GM21723 (cell line): ENCODE measurements around the gene NIPAL1.

ENCODE experiments used
- ATAC-seq: cut with Tn5 transposase; IDR thresholded peaks from one replicate; pipeline ENCODE4 v1.9.1; 2021; ENCODE audit warnings: mild to moderate bottlenecking, moderate library complexity; ENCODE audit not compliant: unreplicated experiment

NIPAL1 gene

DNA sequence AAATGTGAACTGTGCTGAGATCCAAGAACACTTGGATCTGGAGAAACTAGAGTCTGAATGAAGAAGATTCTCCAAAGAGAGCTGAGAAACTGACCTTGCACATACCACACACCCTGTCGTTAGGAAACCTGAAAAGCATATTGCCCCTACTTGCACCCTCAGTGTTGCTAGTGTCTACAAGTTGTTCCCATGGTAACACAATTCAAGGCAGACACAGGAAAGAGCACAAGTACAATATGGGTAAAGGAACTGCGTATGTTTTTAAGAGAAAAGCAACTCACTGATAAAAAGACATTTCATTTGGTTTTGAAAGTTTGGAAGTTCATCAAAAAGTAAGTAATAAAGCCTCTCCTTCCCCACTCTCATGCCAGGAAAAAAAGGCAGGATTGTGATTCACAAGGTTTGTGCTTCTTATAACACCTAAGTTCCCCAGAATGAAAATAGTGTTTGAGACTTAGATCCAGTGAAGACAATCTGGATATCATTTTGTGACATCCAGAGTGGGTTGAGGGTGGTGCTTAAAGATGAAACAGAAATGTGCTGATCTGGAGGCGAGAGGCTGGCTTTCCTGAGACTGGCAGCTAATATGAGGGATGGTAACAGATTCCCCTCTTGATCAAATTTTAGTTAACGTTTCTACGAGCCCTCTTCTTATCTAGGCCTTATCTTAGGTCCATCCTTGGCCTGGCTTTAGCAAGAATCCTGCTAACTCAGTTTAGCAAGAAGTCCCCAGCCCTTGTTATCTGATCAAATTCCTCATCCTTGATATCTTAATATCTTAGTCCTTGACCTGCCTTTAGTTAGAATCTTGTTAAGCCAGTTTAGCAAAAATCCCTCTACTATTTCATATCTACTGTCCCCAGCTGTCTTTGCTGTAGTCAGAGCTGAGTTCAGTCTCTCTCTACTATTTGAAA, 42.3 kb downstream of the NIPAL1 start:
- ATAC-seq: no peak

DNA sequence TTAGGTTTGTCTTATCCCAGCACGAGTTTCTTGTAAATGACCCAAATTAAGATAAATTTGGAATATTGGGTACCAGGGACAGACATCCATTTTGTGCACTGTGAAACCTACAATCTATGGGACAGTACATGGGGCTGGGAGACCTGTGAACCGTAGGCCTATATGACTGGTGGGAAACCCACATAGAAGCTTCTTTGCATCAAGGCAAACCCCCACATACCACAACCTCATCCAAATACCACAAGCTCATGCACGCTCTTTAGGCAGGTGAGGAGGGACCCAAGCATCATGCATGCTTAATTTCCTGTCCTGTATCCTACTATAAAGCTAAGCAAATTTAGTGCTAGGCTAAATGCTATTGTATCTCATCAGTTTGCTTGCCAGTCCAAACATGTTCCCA, 47.8 kb downstream of the NIPAL1 start:
- ATAC-seq: peak; percentile 54

DNA sequence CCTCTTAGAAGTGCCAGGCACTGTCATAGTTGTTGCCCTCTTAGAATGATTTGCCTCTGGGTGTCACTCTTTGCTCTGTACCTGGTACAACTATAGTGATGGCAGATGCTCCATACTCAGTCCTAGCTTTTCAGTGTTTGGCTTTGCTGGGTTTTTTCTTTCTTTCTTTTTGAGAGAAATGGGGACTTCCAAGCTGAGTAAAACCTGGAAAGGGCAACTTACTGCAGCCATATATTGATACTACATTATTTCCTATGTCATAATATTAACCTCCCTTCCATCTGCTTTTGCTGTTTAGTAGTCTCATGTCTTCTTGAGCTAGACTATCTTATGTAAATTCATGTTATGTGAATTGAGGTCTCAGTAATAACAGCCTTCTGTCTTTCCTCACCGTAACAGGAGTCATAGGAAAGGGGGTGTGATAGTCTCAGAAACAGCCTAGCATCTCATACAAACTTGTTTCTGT, 49.0 kb downstream of the NIPAL1 start:
- ATAC-seq: peak; percentile 66

DNA sequence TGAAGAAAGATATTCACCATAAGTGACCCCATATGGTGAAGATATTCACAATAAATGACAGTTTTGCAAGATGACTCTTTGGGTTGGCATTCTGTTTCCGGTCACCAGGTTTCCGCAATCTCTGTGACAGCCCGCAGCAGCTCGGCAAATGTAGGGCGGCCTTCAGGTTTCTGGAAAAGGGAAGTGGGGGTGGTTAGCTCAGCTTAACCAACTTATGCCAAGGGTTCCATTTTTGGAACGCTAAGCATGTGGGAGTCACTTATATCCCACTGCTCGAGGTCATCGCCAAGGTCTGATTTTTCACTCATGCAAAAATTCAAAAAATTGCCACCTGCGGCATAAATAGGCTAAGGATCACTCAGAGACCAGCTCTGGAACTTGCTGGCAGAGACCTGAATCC, 51.0 kb downstream of the NIPAL1 start:
- ATAC-seq: no peak

DNA sequence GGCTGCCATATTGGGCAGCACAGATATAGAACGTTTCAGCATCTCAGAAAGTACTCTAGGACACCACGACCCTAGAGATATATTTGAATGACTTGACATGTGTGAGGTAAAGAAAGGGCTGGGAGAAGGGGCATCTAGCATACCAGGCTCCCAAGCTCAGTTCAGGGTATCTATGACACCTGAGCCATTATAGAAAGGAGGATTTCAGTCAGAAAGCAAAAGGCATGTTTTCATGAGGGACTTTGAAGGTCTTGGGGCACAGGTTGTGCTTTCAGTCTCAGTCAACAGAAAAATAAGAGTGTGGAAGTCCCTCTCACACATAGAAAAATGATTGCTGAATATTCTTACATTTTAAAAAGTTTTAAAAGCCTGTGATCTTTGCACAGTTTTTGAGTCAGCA, 51.6 kb downstream of the NIPAL1 start:
- ATAC-seq: no peak

DNA sequence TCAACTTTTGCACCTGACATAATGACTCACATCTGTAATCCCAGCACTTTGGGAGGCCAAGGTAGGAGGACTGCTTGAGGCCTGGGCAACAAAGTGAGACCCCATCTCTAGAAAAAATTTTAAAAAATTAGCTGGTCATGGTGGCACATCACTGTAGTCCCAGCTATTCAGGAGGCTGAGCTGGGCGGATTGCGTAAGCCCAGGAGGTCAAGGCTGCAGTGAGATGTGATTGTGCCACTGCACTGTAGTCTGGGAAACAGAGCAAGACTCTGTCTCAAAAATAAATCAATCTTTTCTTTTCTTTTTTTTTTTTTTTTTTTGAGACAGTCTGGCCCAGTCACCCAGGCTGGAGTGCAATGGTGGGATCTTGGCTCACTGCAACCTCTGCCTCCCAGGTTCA, 52.5 kb downstream of the NIPAL1 start:
- ATAC-seq: no peak

DNA sequence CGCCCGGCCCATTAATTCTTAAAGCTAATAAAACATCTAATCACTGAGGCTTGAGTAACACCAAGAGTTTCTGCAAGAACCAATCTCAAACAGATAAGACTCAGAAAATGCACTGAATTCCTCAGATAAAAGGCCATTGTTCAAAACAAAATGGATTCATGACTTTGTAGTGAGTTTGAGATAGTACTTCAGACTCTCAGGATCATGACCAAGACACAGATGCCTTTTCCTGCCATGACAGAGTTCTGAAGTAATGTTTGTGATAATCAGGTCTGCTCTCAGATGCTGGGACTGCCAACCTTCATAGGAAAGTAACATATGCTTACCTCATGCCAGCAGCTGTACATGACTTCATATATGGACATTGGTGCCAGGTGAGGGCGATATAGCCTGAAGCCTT, 54.6 kb downstream of the NIPAL1 start:
- ATAC-seq: no peak

DNA sequence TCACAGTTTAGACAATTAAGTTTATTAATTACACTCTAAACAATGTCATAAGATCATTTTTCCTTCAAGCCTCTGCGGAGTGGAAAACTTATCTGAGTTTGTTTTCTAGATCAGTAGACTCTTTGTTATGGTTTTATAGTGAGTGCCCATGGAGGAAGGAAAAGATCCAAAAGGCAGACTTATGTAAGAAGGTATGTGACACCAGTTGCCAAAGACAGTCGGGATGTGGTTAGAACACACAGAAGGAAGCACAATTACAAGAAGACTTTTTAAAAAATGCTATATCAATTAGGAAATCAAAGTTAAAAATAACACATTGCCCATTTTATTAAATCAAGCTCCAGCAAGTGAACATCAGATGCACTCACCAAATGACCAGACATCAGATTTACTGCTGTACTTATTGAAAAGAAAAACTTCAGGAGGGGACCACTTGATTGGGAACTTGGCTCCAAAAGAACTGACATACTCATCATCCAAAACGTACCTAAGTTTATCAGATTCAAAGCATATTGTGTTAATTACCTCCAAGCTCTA, 57.1 kb downstream of the NIPAL1 start:
- no peak for ATAC-seq

DNA sequence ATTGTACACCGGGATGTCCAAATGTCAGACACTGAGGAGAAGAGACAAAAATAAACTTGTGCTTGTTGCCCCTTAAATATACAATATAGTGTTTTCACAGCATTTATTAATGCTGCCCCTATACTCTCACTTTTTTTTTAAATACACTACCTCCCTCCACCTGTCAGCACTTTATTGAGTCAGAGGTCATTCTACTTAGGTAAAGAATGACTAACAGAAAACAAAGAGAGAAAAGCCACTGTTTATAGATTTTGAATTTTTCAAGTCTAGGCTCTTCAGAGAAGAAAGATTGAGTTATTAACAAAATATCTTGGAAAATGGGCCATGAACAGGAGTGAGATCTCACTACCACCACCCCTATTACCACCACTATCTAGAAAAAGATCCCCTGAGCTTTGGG, 58.1 kb downstream of the NIPAL1 start:
- ATAC-seq: no peak

DNA sequence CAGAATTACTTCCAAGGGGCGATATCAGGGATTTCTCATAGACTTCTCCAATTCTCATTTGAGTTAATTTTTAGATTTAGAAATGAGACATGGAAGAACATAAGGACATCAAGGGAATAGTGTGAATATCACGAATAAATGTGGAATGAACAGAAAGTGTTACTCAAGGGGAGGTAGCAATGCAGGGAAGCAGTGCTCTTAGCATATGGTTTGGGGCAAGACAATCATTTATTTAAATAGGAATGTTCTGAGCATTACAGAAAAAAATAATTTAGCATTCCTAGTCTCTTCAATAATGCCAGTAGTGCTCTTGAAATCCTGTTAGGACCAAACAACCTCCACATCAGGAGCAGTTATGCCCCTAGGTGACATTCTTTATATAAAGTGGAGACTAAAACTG, 61.9 kb downstream of the NIPAL1 start:
- ATAC-seq: no peak

DNA sequence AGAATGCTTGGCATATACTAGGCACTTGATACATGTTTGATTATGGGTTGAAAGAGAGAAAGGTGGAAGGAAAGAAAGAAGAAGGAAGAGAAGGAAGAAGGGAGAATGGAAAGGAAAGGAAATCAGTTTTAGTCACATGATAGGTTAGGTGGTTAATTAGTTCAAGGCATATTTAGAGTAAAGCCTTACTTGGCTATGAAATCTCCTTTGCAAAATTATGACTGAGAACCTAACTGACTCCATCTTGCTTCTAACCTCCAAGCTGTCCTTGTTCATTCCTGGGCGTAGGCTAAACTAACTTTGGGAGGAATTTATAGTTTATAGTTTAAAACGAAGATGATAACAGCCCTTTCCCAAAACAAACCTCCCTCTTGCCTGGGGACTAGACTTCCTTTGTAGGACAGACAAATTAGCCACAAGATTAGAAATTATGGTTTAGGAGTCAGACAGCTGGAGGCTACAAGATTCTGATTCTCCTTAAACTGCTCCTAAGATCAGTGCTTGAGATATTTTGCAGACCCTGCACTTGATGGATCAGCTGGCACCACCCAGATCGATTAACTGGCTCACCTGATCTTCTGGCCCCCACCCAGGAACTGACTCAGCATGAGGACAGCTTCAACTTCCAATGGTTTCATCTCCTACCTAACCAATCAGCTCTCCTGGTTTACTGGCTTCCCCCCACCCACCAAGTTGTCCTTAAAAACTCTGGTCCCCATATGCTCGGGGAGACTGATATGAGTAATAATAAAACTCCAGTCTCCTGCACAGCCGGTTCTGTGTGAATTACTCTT, 62.5 kb downstream of the NIPAL1 start:
- no peak for ATAC-seq

DNA sequence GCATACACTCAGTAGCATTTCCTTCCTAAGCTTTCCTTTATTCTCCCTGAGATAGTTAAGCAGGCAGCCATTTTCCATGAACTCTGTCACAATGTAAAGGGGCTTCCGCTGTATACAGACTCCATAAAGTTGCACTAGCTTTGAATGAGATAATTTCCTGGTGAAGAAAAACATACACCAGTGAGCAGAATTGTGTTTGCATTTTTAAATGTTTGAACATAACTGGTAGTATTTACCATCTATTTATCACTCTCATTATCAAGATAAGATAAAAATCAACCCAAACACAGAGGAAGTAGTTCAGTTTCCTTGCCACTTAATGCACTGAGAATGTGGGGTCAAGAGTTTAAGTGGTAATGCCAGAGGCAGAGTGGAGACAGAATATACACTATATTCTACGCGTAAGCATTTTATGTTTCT, 63.4 kb downstream of the NIPAL1 start:
- no peak for ATAC-seq

DNA sequence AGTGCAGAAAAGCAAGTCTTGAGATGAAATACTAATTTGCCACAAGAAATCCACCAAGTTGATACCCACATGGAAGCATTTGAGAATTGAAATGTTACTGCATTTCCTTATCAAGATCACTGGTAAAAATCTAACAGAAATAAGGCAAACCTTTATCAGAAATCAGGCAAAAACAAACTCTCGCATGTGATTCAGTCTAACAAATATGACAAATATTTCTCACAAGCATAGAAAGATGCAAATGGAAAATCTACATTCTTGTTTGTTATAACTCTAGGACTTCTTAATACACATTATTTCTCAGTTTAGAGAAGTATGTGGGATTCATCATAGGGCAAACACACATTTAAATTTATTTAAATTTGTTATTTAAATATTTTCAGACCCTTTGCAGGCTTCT, 64.6 kb downstream of the NIPAL1 start:
- ATAC-seq: no peak

DNA sequence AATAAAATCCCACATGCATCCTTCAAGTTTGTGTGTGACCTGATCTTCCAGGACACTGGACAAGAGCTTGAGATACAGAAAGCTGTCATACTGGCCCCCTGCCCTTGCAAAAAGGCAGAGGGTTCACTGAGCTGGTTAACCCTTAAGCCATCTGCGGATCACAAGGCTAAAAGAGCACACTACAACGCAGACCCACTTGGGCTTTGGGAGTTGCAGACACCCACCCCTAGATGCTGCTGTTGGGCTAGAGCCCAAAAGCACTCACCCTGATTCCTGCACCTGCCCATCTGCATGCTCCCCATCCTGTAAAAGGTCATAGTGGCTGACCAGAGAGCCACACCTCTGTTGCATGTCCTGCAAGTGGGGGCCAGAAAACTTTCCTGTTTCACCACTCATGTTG, 66.4 kb downstream of the NIPAL1 start:
- no peak for ATAC-seq

DNA sequence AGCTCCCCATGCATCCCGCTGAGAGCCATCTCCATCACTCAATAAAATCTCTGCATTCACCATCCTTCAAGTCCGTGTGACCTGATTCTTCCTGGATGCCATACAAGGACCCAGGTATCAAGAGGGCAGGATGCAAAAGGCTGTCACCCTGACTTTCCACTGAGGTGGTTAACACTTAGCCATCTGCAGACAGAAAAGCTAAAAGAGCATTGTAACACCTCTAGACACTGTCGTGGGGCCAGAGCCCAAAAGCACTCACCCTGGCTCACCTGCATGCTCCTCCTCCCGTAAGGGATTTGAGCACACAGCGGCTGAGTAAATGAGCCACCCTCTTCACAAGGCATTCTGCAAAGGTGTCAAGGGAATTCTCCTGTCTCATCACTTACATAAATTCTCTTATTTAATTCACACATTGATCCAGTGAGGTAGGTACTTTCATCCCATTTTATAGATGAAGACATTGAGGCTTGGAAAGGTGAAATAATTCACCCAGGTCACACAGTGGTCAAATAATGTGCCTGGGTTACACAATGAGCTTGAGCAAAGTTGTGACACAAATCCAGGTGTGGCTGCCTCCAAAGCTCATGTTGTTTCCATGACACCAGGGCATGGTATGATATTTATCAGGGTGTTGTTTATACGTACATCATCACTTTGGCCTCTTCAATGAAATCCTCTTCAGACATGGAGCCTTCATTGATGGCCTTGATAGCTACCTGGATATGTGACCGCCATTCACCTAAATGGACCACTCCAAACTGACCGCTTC, 69.4 kb downstream of the NIPAL1 start:
- ATAC-seq: no peak
